Activated naive CD4-positive, alpha-beta T cell treated with anti-CD3 and anti-CD28 coated beads for 36 hours (primary cell): ENCODE results near the gene APBB2. TPM values are rescaled to one million over a fixed set of nuclear protein-coding genes. Genes with fewer than 3 reads are reported as not detected.

Source experiments
- CTCF ChIA-PET: fragments of 350-600 bp; sonication (Branson Sonifier 250); formaldehyde crosslinking; loops from one replicate; lab custom pipeline; 2021; ENCODE audit warnings: antibody characterized with exemption; lab: Charles Lee
- DNase-seq: peaks from one replicate; pipeline ENCODE4 v3.0.0-alpha.2; 2020
- H3K27ac Mint-ChIP-seq: one replicate; pipeline ENCODE4 v1.8.0; 2021; ENCODE audit warnings: mild to moderate bottlenecking, mixed read lengths
- H3K27me3 Mint-ChIP-seq: one replicate; pipeline ENCODE4 v1.8.0; 2021; ENCODE audit warnings: low read depth, mixed read lengths
- H3K36me3 Mint-ChIP-seq: one replicate; pipeline ENCODE4 v1.8.0; 2021; ENCODE audit warnings: low read depth, mixed read lengths
- H3K4me1 Mint-ChIP-seq: one replicate; pipeline ENCODE4 v1.8.0; 2021; ENCODE audit warnings: low read depth, mixed read lengths
- H3K4me3 Mint-ChIP-seq: one replicate; pipeline ENCODE4 v1.8.0; 2021; ENCODE audit warnings: mild to moderate bottlenecking, moderate library complexity, mixed read lengths
- H3K9me3 Mint-ChIP-seq: one replicate; pipeline ENCODE4 v1.8.0; 2021; ENCODE audit warnings: mixed read lengths
- intact Hi-C: fragments of 100-400 bp; cut with micrococcal nuclease; formaldehyde crosslinking; loops from one replicate; pipeline ENCODE4 v1.15.1; 2023
- total RNA-seq, 2 experiments: library from RNA; stranded (reverse); gene quantifications; one replicate each; pipeline ENCODE4 v1.2.3, GENCODE V29; 2021

APBB2 gene
- total RNA-seq, 2 experiments from 2014 or later = 4.5 to 4.8 TPM

DNA sequence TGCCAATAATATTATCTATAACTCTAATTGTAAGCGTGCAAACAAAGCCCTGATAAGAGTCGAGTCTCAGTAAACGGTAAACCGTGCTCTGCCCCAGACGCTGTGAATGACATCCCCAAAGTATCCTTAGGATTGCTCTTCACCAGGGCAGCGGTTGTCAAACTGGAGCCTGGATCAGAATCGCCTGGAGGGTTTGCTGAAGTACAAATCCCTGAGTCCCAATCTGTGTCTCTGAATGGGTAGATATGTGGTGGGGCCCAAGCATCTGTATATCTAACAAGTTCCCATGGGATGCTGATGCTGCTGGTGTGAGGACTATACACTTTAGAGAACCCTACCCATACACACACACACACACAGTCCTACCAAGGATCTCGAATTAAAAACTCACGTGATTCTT is 813 bp upstream of the APBB2 start:
- intact Hi-C loops = loop anchor here (5.0 to 10.0 kb wide), 2 partner anchors 370 to 777 kb away; partner anchors contain the start of gene SLC30A9
- Mint-ChIP-seq H3K4me1 (peaks cover 22% of the 10 kb centered on the region), H3K27me3 (peaks cover 54% of the 10 kb centered on the region)

DNA sequence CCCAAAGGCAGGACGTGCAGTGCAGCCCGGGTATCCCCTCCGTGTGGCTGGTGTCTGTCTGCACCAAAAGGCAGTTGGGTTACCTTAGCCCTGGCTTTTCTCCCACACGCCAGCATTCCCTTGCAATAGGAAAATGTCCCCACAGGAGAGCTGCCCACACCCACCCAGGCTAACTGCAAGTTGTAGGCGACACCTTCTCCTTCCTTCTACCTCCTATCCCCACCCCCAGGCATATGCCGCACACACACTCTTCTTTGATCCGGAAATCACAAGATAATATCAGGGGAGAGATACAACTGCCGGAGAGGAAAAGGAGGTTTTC is 444 bp upstream of the APBB2 start:
- Mint-ChIP-seq H3K36me3 (no peaks in the 10 kb centered on the region), H3K4me3 (peak overlapping the region; percentile 79), H3K9me3 (no peaks in the 10 kb centered on the region), H3K4me1 (peaks cover 22% of the 10 kb centered on the region), H3K27ac (no peak overlapping the region), H3K27me3 (peaks cover 50% of the 10 kb centered on the region)
- CTCF ChIA-PET = interaction anchor here (1.5 to 2.2 kb wide), 4 partner anchors 8 to 289 kb away, joined by 4 to 7 read pairs (median 6); no protein-coding TSS in a partner anchor
- no peak for DNase-seq
- intact Hi-C loops = loop anchor here (1.0 to 10.0 kb wide), 7 partner anchors 238 to 778 kb away; partner anchors contain the start of gene SLC30A9

More for the DNA sequence above, 813 bp upstream of the APBB2 start:
- H3K4me3 Mint-ChIP-seq = peak overlapping the region; percentile 79
- DNase-seq = no peak
- CTCF ChIA-PET = interaction anchor here (1.5 to 2.2 kb wide), 4 partner anchors 8 to 289 kb away, joined by 4 to 7 read pairs (median 6); no protein-coding TSS in a partner anchor
- H3K27ac Mint-ChIP-seq = no peak overlapping the region
- no peaks in the 10 kb centered on the region for H3K36me3 Mint-ChIP-seq
- H3K9me3 Mint-ChIP-seq = no peaks in the 10 kb centered on the region

- CTCF ChIA-PET = interaction anchor here (0.6 to 2.2 kb wide), 8 partner anchors 9 to 308 kb away, joined by 4 to 8 read pairs (median 6); no protein-coding TSS in a partner anchor
- Mint-ChIP-seq H3K9me3 (no peaks in the 10 kb centered on the region), H3K27me3 (peaks cover 50% of the 10 kb centered on the region), H3K27ac (no peak overlapping the region), H3K4me3 (peak overlapping the region; percentile 79), H3K36me3 (no peaks in the 10 kb centered on the region), H3K4me1 (peaks cover 22% of the 10 kb centered on the region)
- DNase-seq = no peak
- intact Hi-C loops = loop anchor here (1.0 to 10.0 kb wide), 6 partner anchors 237 to 471 kb away; no protein-coding TSS in a partner anchor
Measured at GRCh38 chr4:41213625-41214135, 662 bp downstream of the APBB2 start.

GRCh38 chr4:41212616-41213203 is 1.6 kb downstream of the APBB2 start:
- CTCF ChIA-PET = interaction anchor here (0.6 to 1.5 kb wide), 4 partner anchors 236 to 305 kb away, joined by 4 read pairs; no protein-coding TSS in a partner anchor
- Mint-ChIP-seq H3K27ac (no peak overlapping the region), H3K4me1 (peaks cover 22% of the 10 kb centered on the region), H3K9me3 (no peaks in the 10 kb centered on the region), H3K36me3 (no peaks in the 10 kb centered on the region), H3K4me3 (peak overlapping the region; percentile 16), H3K27me3 (peaks cover 49% of the 10 kb centered on the region)
- peak; percentile 35 for DNase-seq
- intact Hi-C loops = loop anchor here (5.0 to 10.0 kb wide), 3 partner anchors 368 to 470 kb away; no protein-coding TSS in a partner anchor

- Mint-ChIP-seq H3K27ac (no peak overlapping the region), H3K4me3 (no peak overlapping the region), H3K27me3 (peaks cover 51% of the 10 kb centered on the region), H3K9me3 (no peaks in the 10 kb centered on the region), H3K36me3 (no peaks in the 10 kb centered on the region), H3K4me1 (peaks cover 21% of the 10 kb centered on the region)
- intact Hi-C loops = loop anchor here (5.0 to 10.0 kb wide), 3 partner anchors 367 to 470 kb away; no protein-coding TSS in a partner anchor
- DNase-seq = no peak
- CTCF ChIA-PET = interaction anchor here (0.6 to 1.2 kb wide), 4 partner anchors 181 to 305 kb away, joined by 3 to 4 read pairs (median 4); no protein-coding TSS in a partner anchor
Measured at GRCh38 chr4:41211951-41212615, 2.3 kb downstream of the APBB2 start.

- DNase-seq = no peak
- intact Hi-C loops = loop anchor here (5.0 to 10.0 kb wide), 3 partner anchors 365 to 468 kb away; no protein-coding TSS in a partner anchor
- Mint-ChIP-seq H3K4me1 (peaks cover 11% of the 10 kb centered on the region), H3K27ac (no peak overlapping the region), H3K9me3 (no peaks in the 10 kb centered on the region), H3K36me3 (no peaks in the 10 kb centered on the region), H3K27me3 (peaks cover 43% of the 10 kb centered on the region), H3K4me3 (no peak overlapping the region)
- CTCF ChIA-PET = interaction anchor here (0.6 kb wide), 1 partner anchor 311 kb away, joined by 4 read pairs; no protein-coding TSS in a partner anchor
Measured at GRCh38 chr4:41209901-41210300, 4.4 kb downstream of the APBB2 start.

- Mint-ChIP-seq H3K9me3 (no peaks in the 10 kb centered on the region), H3K4me1 (peaks cover 11% of the 10 kb centered on the region), H3K4me3 (no peak overlapping the region), H3K27me3 (peaks cover 38% of the 10 kb centered on the region), H3K36me3 (no peaks in the 10 kb centered on the region), H3K27ac (no peak overlapping the region)
- intact Hi-C loops = no loop called here
- CTCF ChIA-PET = no interaction called here
- DNase-seq = no peak
Measured at GRCh38 chr4:41209187-41209586, 5.2 kb downstream of the APBB2 start.

DNA sequence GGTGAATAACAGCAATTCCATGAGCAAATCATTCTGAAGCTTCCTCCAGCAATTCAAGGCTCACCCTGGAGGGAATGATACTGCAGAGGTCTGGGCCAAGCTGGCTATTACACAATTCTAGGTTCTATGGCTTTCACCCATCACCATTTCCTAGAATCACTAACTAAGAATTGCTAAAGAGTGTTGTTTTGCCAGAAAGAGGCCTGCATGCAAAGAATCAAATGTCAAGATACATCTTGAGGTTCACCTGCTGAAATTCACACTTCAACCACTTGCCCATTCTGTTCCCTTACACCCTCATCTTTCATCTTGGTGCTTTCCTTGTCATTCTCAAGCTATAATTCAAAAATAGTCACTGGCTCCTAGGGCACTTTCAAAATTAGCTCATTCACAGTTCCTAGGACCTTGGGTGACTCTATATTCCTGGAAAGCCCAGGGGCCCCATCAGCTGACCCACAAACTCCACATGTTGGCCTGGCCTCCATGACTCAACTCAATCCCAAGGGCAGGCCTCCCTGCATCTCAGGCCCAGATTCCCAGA is 7.0 kb downstream of the APBB2 start:
- H3K9me3 Mint-ChIP-seq = no peaks in the 10 kb centered on the region
- CTCF ChIA-PET = no interaction called here
- intact Hi-C loops = no loop called here
- H3K27me3 Mint-ChIP-seq = peaks cover 33% of the 10 kb centered on the region
- H3K4me1 Mint-ChIP-seq = no peaks in the 10 kb centered on the region
- no peak overlapping the region for H3K4me3 Mint-ChIP-seq
- H3K36me3 Mint-ChIP-seq = no peaks in the 10 kb centered on the region
- no peak for DNase-seq
- no peak overlapping the region for H3K27ac Mint-ChIP-seq

DNA sequence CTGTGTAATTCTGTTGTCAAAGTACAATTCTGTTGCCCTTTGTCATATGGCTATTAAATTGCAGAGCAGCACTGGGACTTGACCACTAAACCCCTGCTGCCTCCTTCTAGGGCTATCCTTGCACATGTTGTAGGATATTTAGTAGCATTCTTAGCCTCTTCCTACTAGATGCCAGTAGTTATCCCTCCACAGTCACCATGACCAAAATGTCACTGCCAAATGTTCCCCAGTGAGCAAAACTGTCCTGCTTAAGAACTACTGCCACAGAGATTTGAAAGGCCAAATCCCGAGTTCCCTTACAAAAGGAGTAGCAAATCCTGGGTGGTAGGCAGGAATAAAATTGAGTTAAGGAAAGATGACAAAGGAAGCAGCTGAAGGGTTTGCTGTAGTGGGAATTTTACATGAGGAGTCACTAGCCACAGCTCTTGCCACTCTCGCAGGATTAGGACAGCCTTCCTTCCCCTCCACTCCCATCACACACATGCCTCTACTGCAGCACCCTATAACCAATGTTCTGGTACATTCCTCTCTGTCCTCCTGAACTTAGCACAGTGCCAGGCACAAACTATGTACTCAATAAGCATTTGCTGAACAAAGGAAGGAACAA is 8.4 kb downstream of the APBB2 start:
- Mint-ChIP-seq H3K27ac (no peak overlapping the region), H3K9me3 (no peaks in the 10 kb centered on the region), H3K36me3 (no peaks in the 10 kb centered on the region), H3K27me3 (peaks cover 35% of the 10 kb centered on the region), H3K4me1 (no peaks in the 10 kb centered on the region), H3K4me3 (no peak overlapping the region)
- intact Hi-C loops = no loop called here
- CTCF ChIA-PET = interaction anchor here (1.8 to 2.0 kb wide), 2 partner anchors 9 to 13 kb away, joined by 5 to 6 read pairs; partner anchors contain the start of gene APBB2
- no peak for DNase-seq

DNA sequence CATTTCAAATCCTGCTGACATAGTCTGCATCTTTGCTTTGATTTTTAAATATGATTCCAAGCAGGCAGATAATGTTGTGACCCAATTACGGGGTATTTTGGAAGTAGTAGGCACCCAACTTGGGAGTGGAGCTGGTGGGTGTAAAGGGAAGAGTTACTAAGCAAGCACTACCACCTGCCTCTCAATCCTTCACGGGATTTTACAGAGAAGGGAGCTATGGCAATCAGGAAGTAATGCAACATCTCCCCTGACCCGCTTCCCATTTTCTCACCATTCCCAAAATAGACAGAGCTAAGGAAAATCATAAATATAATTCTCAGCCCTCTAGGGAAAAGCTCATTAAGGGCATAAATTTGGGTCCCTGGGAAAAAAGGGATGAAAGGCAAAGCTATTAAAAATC is 9.2 kb downstream of the APBB2 start:
- Mint-ChIP-seq H3K4me3 (no peak overlapping the region), H3K27me3 (peaks cover 35% of the 10 kb centered on the region), H3K36me3 (no peaks in the 10 kb centered on the region), H3K27ac (no peak overlapping the region), H3K4me1 (no peaks in the 10 kb centered on the region), H3K9me3 (no peaks in the 10 kb centered on the region)
- intact Hi-C loops = no loop called here
- DNase-seq = no peak
- CTCF ChIA-PET = interaction anchor here (1.5 to 2.0 kb wide), 3 partner anchors 9 to 280 kb away, joined by 4 to 6 read pairs (median 5); partner anchors contain the start of gene APBB2

DNA sequence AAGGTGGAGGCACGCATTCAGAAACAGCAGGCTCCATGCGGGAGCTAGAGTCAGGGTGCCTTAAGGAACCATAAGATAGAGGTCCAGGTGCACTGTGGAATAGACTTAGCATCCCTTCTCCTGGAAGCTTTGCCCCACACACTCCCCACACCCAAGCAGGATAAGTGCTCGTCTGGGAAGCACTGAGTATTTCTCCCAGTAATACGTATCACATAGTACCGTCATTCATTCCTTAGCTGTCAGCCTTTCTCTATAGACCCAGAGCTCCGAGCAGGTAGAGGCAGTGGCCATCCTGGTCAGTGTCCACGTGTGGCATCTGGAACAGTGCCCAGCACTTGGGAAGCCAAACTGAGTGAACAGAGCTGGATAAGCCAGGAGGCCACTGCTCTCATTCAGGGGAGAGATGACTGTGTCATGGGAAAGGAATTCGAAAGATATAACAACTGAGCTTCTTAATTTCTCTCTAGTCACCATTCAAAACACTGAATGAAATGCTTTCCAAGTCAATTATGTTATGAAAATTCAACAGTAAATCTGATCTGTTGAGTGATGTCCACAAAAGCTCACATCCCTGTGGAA is 9.9 kb downstream of the APBB2 start:
- no peaks in the 10 kb centered on the region for H3K4me1 Mint-ChIP-seq
- no peaks in the 10 kb centered on the region for H3K9me3 Mint-ChIP-seq
- no peak overlapping the region for H3K4me3 Mint-ChIP-seq
- intact Hi-C loops = no loop called here
- H3K27ac Mint-ChIP-seq = no peak overlapping the region
- DNase-seq = no peak
- CTCF ChIA-PET = interaction anchor here (1.5 to 2.0 kb wide), 3 partner anchors 10 to 280 kb away, joined by 4 to 6 read pairs (median 5); partner anchors contain the start of gene APBB2
- H3K36me3 Mint-ChIP-seq = no peaks in the 10 kb centered on the region
- peaks cover 38% of the 10 kb centered on the region for H3K27me3 Mint-ChIP-seq
